ENCODE data around the gene DNAL1.
"Not testable (repeated sequence)": the region's sequence is repeated elsewhere in the genome, so short reads cannot be mapped to it uniquely, and the experiment has no call there.

The DNAL1 gene

GRCh38 chr14:73665130-73665529 lies 20.3 kb downstream of the DNAL1 start:
- DNase-seq = no peak
- Mint-ChIP-seq H3K27ac (no peak overlapping the region), H3K9me3 (no peaks in the 10 kb centered on the region), H3K36me3 (ENCODE audit: low read depth) (peaks cover 4% of the 10 kb centered on the region), H3K27me3 (no peaks in the 10 kb centered on the region), H3K4me1 (no peaks in the 10 kb centered on the region), H3K4me3 (no peak overlapping the region)
- no peak for ATAC-seq

GRCh38 chr14:73666583-73666982 lies 21.8 kb downstream of the DNAL1 start:
- Mint-ChIP-seq H3K4me1 (no peaks in the 10 kb centered on the region), H3K9me3 (no peaks in the 10 kb centered on the region), H3K27me3 (no peaks in the 10 kb centered on the region), H3K36me3 (ENCODE audit: low read depth) (peaks cover 4% of the 10 kb centered on the region), H3K27ac (no peak overlapping the region), H3K4me3 (no peak overlapping the region)
- no peak for DNase-seq
- ATAC-seq = no peak

GRCh38 chr14:73667854-73668253 lies 23.1 kb downstream of the DNAL1 start:
- Mint-ChIP-seq H3K9me3 (no peaks in the 10 kb centered on the region), H3K27ac (no peak overlapping the region), H3K4me1 (no peaks in the 10 kb centered on the region), H3K36me3 (ENCODE audit: low read depth) (peaks cover 3% of the 10 kb centered on the region), H3K27me3 (no peaks in the 10 kb centered on the region), H3K4me3 (no peak overlapping the region)
- no peak for DNase-seq
- no peak for ATAC-seq

GRCh38 chr14:73674986-73675385 lies 30.2 kb downstream of the DNAL1 start:
- H3K9me3 Mint-ChIP-seq = no peaks in the 10 kb centered on the region
- no peaks in the 10 kb centered on the region for H3K4me1 Mint-ChIP-seq
- H3K36me3 Mint-ChIP-seq (ENCODE audit: low read depth) = no peaks in the 10 kb centered on the region
- no peaks in the 10 kb centered on the region for H3K27me3 Mint-ChIP-seq
- H3K4me3 Mint-ChIP-seq = no peak overlapping the region
- H3K27ac Mint-ChIP-seq = no peak overlapping the region
- ATAC-seq (no peak), DNase-seq (no peak)

- DNase-seq = no peak
- no peak overlapping the region for H3K27ac Mint-ChIP-seq
- no peaks in the 10 kb centered on the region for H3K27me3 Mint-ChIP-seq
- H3K36me3 Mint-ChIP-seq (ENCODE audit: low read depth) = no peaks in the 10 kb centered on the region
- no peak for ATAC-seq
- H3K4me1 Mint-ChIP-seq = no peaks in the 10 kb centered on the region
- no peaks in the 10 kb centered on the region for H3K9me3 Mint-ChIP-seq
- H3K4me3 Mint-ChIP-seq = no peak overlapping the region
Observed at GRCh38 chr14:73678698-73679097, 33.9 kb downstream of the DNAL1 start.

GRCh38 chr14:73680821-73681220 lies 36.0 kb downstream of the DNAL1 start:
- H3K36me3 Mint-ChIP-seq (ENCODE audit: low read depth) = peaks cover 2% of the 10 kb centered on the region

GRCh38 chr14:73684627-73685026 lies 39.8 kb downstream of the DNAL1 start:
- Mint-ChIP-seq H3K36me3 (ENCODE audit: low read depth) (peaks cover 5% of the 10 kb centered on the region), H3K9me3 (no peaks in the 10 kb centered on the region), H3K27ac (no peak overlapping the region), H3K4me1 (no peaks in the 10 kb centered on the region), H3K4me3 (no peak overlapping the region), H3K27me3 (no peaks in the 10 kb centered on the region)
- no peak for ATAC-seq
- DNase-seq = no peak

More at GRCh38 chr14:73680821-73681220, 36.0 kb downstream of the DNAL1 start:
- ATAC-seq = no peak
- H3K9me3 Mint-ChIP-seq = no peaks in the 10 kb centered on the region
- no peak overlapping the region for H3K27ac Mint-ChIP-seq
- no peak overlapping the region for H3K4me3 Mint-ChIP-seq
- H3K27me3 Mint-ChIP-seq = no peaks in the 10 kb centered on the region
- no peaks in the 10 kb centered on the region for H3K4me1 Mint-ChIP-seq
- no peak for DNase-seq

GRCh38 chr14:73685328-73685727 lies 40.5 kb downstream of the DNAL1 start:
- H3K9me3 Mint-ChIP-seq = no peaks in the 10 kb centered on the region
- ATAC-seq (no peak), DNase-seq (no peak)
- no peaks in the 10 kb centered on the region for H3K27me3 Mint-ChIP-seq
- no peak overlapping the region for H3K4me3 Mint-ChIP-seq
- no peaks in the 10 kb centered on the region for H3K4me1 Mint-ChIP-seq
- H3K27ac Mint-ChIP-seq = no peak overlapping the region
- H3K36me3 Mint-ChIP-seq (ENCODE audit: low read depth) = peaks cover 5% of the 10 kb centered on the region

GRCh38 chr14:73686901-73687300 lies 42.1 kb downstream of the DNAL1 start:
- H3K4me1 Mint-ChIP-seq = no peaks in the 10 kb centered on the region
- DNase-seq (no peak), ATAC-seq (no peak)
- H3K27me3 Mint-ChIP-seq = no peaks in the 10 kb centered on the region
- peaks cover 7% of the 10 kb centered on the region for H3K36me3 Mint-ChIP-seq (ENCODE audit: low read depth)
- no peaks in the 10 kb centered on the region for H3K9me3 Mint-ChIP-seq
- no peak overlapping the region for H3K4me3 Mint-ChIP-seq
- no peak overlapping the region for H3K27ac Mint-ChIP-seq

- no peaks in the 10 kb centered on the region for H3K27me3 Mint-ChIP-seq
- no peak overlapping the region for H3K27ac Mint-ChIP-seq
- no peak overlapping the region for H3K4me3 Mint-ChIP-seq
- DNase-seq (no peak), ATAC-seq (no peak)
- peaks cover 32% of the 10 kb centered on the region for H3K4me1 Mint-ChIP-seq
- H3K9me3 Mint-ChIP-seq = no peaks in the 10 kb centered on the region
- peaks cover 3% of the 10 kb centered on the region for H3K36me3 Mint-ChIP-seq (ENCODE audit: low read depth)
Observed at GRCh38 chr14:73694083-73694482, 49.3 kb downstream of the DNAL1 start.

- Mint-ChIP-seq H3K9me3 (no peaks in the 10 kb centered on the region), H3K36me3 (ENCODE audit: low read depth) (peaks cover 3% of the 10 kb centered on the region), H3K4me3 (no peak overlapping the region), H3K27me3 (no peaks in the 10 kb centered on the region), H3K27ac (no peak overlapping the region), H3K4me1 (peaks cover 42% of the 10 kb centered on the region)
- DNase-seq = no peak
- ATAC-seq = no peak
Observed at GRCh38 chr14:73695082-73695481, 50.3 kb downstream of the DNAL1 start.

- ATAC-seq (peak; percentile 48), DNase-seq (no peak)
- H3K4me3 Mint-ChIP-seq = peak overlapping the region; percentile 19
- no peaks in the 10 kb centered on the region for H3K9me3 Mint-ChIP-seq
- peaks cover 1% of the 10 kb centered on the region for H3K36me3 Mint-ChIP-seq (ENCODE audit: low read depth)
- H3K27ac Mint-ChIP-seq = peak overlapping the region; percentile 90
- H3K27me3 Mint-ChIP-seq = no peaks in the 10 kb centered on the region
- peaks cover 51% of the 10 kb centered on the region for H3K4me1 Mint-ChIP-seq
Observed at GRCh38 chr14:73695997-73696396, 51.2 kb downstream of the DNAL1 start.

- H3K4me3 Mint-ChIP-seq = peak overlapping the region; percentile 24
- peaks cover 56% of the 10 kb centered on the region for H3K4me1 Mint-ChIP-seq
- no peaks in the 10 kb centered on the region for H3K9me3 Mint-ChIP-seq
- no peak for DNase-seq
- H3K27ac Mint-ChIP-seq = peak overlapping the region; percentile 90
- H3K27me3 Mint-ChIP-seq = no peaks in the 10 kb centered on the region
- peak; percentile 87 for ATAC-seq
- peaks cover 1% of the 10 kb centered on the region for H3K36me3 Mint-ChIP-seq (ENCODE audit: low read depth)
Observed at GRCh38 chr14:73696466-73697400, 51.9 kb downstream of the DNAL1 start.

GRCh38 chr14:73700325-73700724 lies 55.5 kb downstream of the DNAL1 start:
- no peak overlapping the region for H3K4me3 Mint-ChIP-seq
- H3K4me1 Mint-ChIP-seq = peaks cover 54% of the 10 kb centered on the region
- no peaks in the 10 kb centered on the region for H3K9me3 Mint-ChIP-seq
- ATAC-seq (peak; percentile 70), DNase-seq (no peak)
- no peaks in the 10 kb centered on the region for H3K36me3 Mint-ChIP-seq (ENCODE audit: low read depth)
- no peaks in the 10 kb centered on the region for H3K27me3 Mint-ChIP-seq
- H3K27ac Mint-ChIP-seq = peak overlapping the region; percentile 39

GRCh38 chr14:73708076-73708475 lies 63.3 kb downstream of the DNAL1 start:
- peaks cover 15% of the 10 kb centered on the region for H3K4me1 Mint-ChIP-seq
- DNase-seq = not testable (repeated sequence)

More at GRCh38 chr14:73708076-73708475, 63.3 kb downstream of the DNAL1 start:
- not testable (repeated sequence) for H3K27ac Mint-ChIP-seq; ATAC-seq; H3K4me3 Mint-ChIP-seq; H3K36me3 Mint-ChIP-seq (ENCODE audit: low read depth); H3K27me3 Mint-ChIP-seq; H3K9me3 Mint-ChIP-seq
